GM23338 (cell line): Measurements from ENCODE around the gene SIRPA. TPM values are rescaled to one million over a fixed set of nuclear protein-coding genes. Genes with fewer than 3 reads are reported as not detected.

Source experiments
- ATAC-seq: fragments of 200-7000 bp; cut with Tn5 transposase; 3 replicates; pipeline ENCODE4 v1.9.1; 2020
- DNase-seq: peaks from one replicate; pipeline ENCODE4 v3.0.0-alpha.2; 2015; ENCODE audit warnings: low spot score
- H2AFZ ChIP-seq: fragments of 200-600 bp; sonication (generic); 2 replicates; pipeline ENCODE4 v1.8.0; 2016; ENCODE audit warnings: antibody characterized with exemption, mild to moderate bottlenecking, moderate library complexity
- H3F3A ChIP-seq: fragments of 200-600 bp; sonication (generic); replicated peaks from 2 replicates; pipeline ENCODE4 v1.8.0; 2017; ENCODE audit warnings: antibody characterized with exemption, mixed run types, low read depth
- H3K27ac ChIP-seq: fragments of 200-600 bp; sonication (generic); 2 replicates; pipeline ENCODE4 v1.6.1; 2016; ENCODE audit warnings: low read depth
- H3K27me3 ChIP-seq: fragments of 200-600 bp; sonication (generic); 2 replicates; pipeline ENCODE4 v1.8.0; 2016; ENCODE audit warnings: mild to moderate bottlenecking, mixed run types, moderate library complexity; ENCODE audit not compliant: insufficient read depth
- H3K36me3 ChIP-seq: fragments of 200-600 bp; sonication (generic); 2 replicates; pipeline ENCODE4 v1.8.0; 2016; ENCODE audit warnings: mild to moderate bottlenecking; ENCODE audit not compliant: insufficient read depth
- H3K4me1 ChIP-seq: fragments of 200-600 bp; sonication (generic); 2 replicates; pipeline ENCODE4 v1.8.0; 2016; ENCODE audit warnings: mild to moderate bottlenecking, moderate library complexity; ENCODE audit not compliant: insufficient read depth
- H3K4me2 ChIP-seq: fragments of 200-600 bp; sonication (generic); 2 replicates; pipeline ENCODE4 v1.7.1; 2017; ENCODE audit warnings: mixed run types
- H3K4me3 ChIP-seq: fragments of 200-600 bp; sonication (generic); 2 replicates; pipeline ENCODE4 v1.6.1; 2016; ENCODE audit warnings: mixed run types
- H3K79me2 ChIP-seq: fragments of 200-600 bp; sonication (generic); replicated peaks from 2 replicates; pipeline ENCODE4 v1.8.0; 2017; ENCODE audit warnings: mild to moderate bottlenecking; ENCODE audit not compliant: insufficient read depth
- H3K9me2 ChIP-seq: fragments of 200-600 bp; sonication (generic); 2 replicates; pipeline ENCODE4 v1.8.0; 2017; ENCODE audit not compliant: insufficient read depth
- H4K20me1 ChIP-seq: fragments of 200-600 bp; sonication (generic); replicated peaks from 2 replicates; pipeline ENCODE4 v1.8.0; 2017; ENCODE audit warnings: mild to moderate bottlenecking; ENCODE audit not compliant: insufficient read depth
- H3K27ac Mint-ChIP-seq: 2 replicates; pipeline ENCODE4 v1.8.0; 2020; ENCODE audit warnings: inconsistent platforms, mild to moderate bottlenecking, moderate library complexity, mixed read lengths
- H3K27me3 Mint-ChIP-seq: 3 replicates; pipeline ENCODE4 v1.8.0; 2022; ENCODE audit warnings: low read depth, mild to moderate bottlenecking, moderate library complexity, mixed read lengths, inconsistent platforms; ENCODE audit not compliant: insufficient read depth, poor library complexity
- H3K36me3 Mint-ChIP-seq: 3 replicates; pipeline ENCODE4 v1.8.0; 2021; ENCODE audit warnings: low read depth, mild to moderate bottlenecking, inconsistent platforms, moderate library complexity, mixed read lengths
- H3K4me1 Mint-ChIP-seq: 3 replicates; pipeline ENCODE4 v1.8.0; 2020; ENCODE audit warnings: mild to moderate bottlenecking, inconsistent platforms, mixed read lengths
- H3K4me3 Mint-ChIP-seq: 3 replicates; pipeline ENCODE4 v1.8.0; 2021; ENCODE audit warnings: moderate library complexity, mild to moderate bottlenecking, inconsistent platforms, mixed read lengths
- H3K9me3 Mint-ChIP-seq: 3 replicates; pipeline ENCODE4 v1.8.0; 2020; ENCODE audit warnings: moderate library complexity, mild to moderate bottlenecking, inconsistent platforms, mixed read lengths
- CREB1 ChIP-seq: fragments of 250-450 bp; sonication (Bioruptor Pico); IDR thresholded peaks from 2 replicates; pipeline ENCODE4 v1.5.0; 2020; ENCODE audit warnings: low read depth, mild to moderate bottlenecking, moderate library complexity
- CTCF ChIP-seq, 2 experiments: fragments of 200-600 bp in 1 of 2; sonication (generic) in 1 of 2; conservative IDR thresholded peaks; 2 replicates each; pipeline versions ENCODE4 v1.5.1 to v1.6.1; 2016 to 2017; ENCODE audit warnings: antibody characterized with exemption in 2 of 2, low read depth in 2 of 2, mild to moderate bottlenecking in 2 of 2, moderate library complexity in 1 of 2
- ETS1 ChIP-seq: IDR thresholded peaks from 2 replicates; pipeline ENCODE4 v1.6.1; 2016; ENCODE audit warnings: antibody characterized with exemption
- EZH2 ChIP-seq: fragments of 200-600 bp; sonication (generic); IDR thresholded peaks from one replicate; pipeline ENCODE4 v1.8.0; 2017; ENCODE audit warnings: antibody characterized with exemption, mild to moderate bottlenecking, low read depth; ENCODE audit not compliant: unreplicated experiment
- EZH2phosphoT487 ChIP-seq: fragments of 200-600 bp; sonication (generic); IDR thresholded peaks from one replicate; pipeline ENCODE4 v1.8.1; 2018; ENCODE audit warnings: antibody characterized with exemption; ENCODE audit not compliant: unreplicated experiment
- JUNB ChIP-seq: IDR thresholded peaks from one replicate; pipeline ENCODE4 v1.6.1; 2016; ENCODE audit warnings: antibody characterized with exemption; ENCODE audit not compliant: unreplicated experiment
- NANOG ChIP-seq: IDR thresholded peaks from 2 replicates; pipeline ENCODE4 v1.6.1; 2016; ENCODE audit warnings: antibody characterized with exemption, borderline replicate concordance
- POLR2AphosphoS5 ChIP-seq: IDR thresholded peaks from 2 replicates; pipeline ENCODE4 v1.6.1; 2016; ENCODE audit warnings: antibody characterized with exemption, low read depth
- STAT1 ChIP-seq: IDR thresholded peaks from one replicate; pipeline ENCODE4 v1.6.1; 2016; ENCODE audit warnings: antibody characterized with exemption; ENCODE audit not compliant: unreplicated experiment
- ZNF114 ChIP-seq: fragments of 250-450 bp; sonication (Bioruptor Pico); IDR thresholded peaks from 2 replicates; pipeline ENCODE4 v1.5.0; 2020; ENCODE audit warnings: mild to moderate bottlenecking, moderate library complexity
- ZNF331 ChIP-seq: fragments of 250-450 bp; sonication (Bioruptor Pico); IDR thresholded peaks from 2 replicates; pipeline ENCODE4 v1.5.0; 2020; ENCODE audit warnings: low read depth, mild to moderate bottlenecking, moderate library complexity
- ZNF462 ChIP-seq: fragments of 250-450 bp; sonication (Bioruptor Pico); IDR thresholded peaks from 2 replicates; pipeline ENCODE4 v1.5.0; 2020; ENCODE audit warnings: mild to moderate bottlenecking, moderate library complexity
- polyA plus RNA-seq: library from polyadenylated mRNA; unstranded; fragments of >200 nt; fragmentation: Nextera tagmentation; extraction: Ambion mirVana; gene quantifications from 2 replicates; pipeline ENCODE4 v1.2.1, GENCODE V29; 2016
- total RNA-seq: library from RNA; depleted of rRNA; stranded (reverse); fragments of >200 nt; shearing (Covaris generic); gene quantifications from 2 replicates; pipeline ENCODE4 v1.2.3, GENCODE V29; 2014

The SIRPA gene
- total and polyA plus RNA-seq, 2 experiments from 2014 or later, result 1.2 to 2.9 TPM

GRCh38 chr20:1845701-1846100 is 49.5 kb upstream of the SIRPA start (continued):
- TF ChIP-seq EZH2 (no peak), JUNB (no peak), ETS1 (no peak)

GRCh38 chr20:1846341-1846740 is 48.9 kb upstream of the SIRPA start:
- no peak overlapping the region for H3K4me3 ChIP-seq
- H3K4me1 Mint-ChIP-seq, result peaks cover 9% of the 10 kb centered on the region
- TF ChIP-seq ZNF462 (CRISPR knock-in tag), result no peak
- TF ChIP-seq JUNB, result no peak
- TF ChIP-seq EZH2phosphoT487, result no peak
- no peak for TF ChIP-seq ZNF331 (CRISPR knock-in tag)
- no peak for TF ChIP-seq ETS1
- TF ChIP-seq CTCF (conservative IDR thresholded peaks at IDR 0.05; ENCODE audit: low read depth in 2 of 2), result no peak
- TF ChIP-seq CREB1 (CRISPR knock-in tag), result no peak
- no peak for TF ChIP-seq NANOG
- no peak for TF ChIP-seq EZH2
- no peak for TF ChIP-seq STAT1
- TF ChIP-seq ZNF114, result no peak
- no peak for TF ChIP-seq POLR2AphosphoS5

More at GRCh38 chr20:1846341-1846740, 48.9 kb upstream of the SIRPA start:
- H3K79me2 ChIP-seq, result no peaks in the 10 kb centered on the region
- H3K27me3 ChIP-seq, result no peaks in the 10 kb centered on the region
- no peak overlapping the region for H3K4me2 ChIP-seq
- Mint-ChIP-seq H3K4me3 (no peak overlapping the region), H3K36me3 (no peaks in the 10 kb centered on the region; the same call in 2 of the 3 replicates), H3K9me3 (no peaks in the 10 kb centered on the region; the same call in 2 of the 3 replicates), H3K27me3 (peaks cover 10% of the 10 kb centered on the region), H3K27ac (no peak overlapping the region)
- H3K36me3 ChIP-seq, result no peaks in the 10 kb centered on the region; the same call in 1 of the 2 replicates
- no peaks in the 10 kb centered on the region for H4K20me1 ChIP-seq
- no peaks in the 10 kb centered on the region for H3K4me1 ChIP-seq
- H2AFZ ChIP-seq, result no peak overlapping the region
- H3K27ac ChIP-seq, result no peak overlapping the region
- no peaks in the 10 kb centered on the region for H3F3A ChIP-seq
- no peaks in the 10 kb centered on the region for H3K9me2 ChIP-seq
- no peak for ATAC-seq
- DNase-seq, result no peak
